Fibroblast of gingiva (primary cell): Measurements from ENCODE around the gene AGPAT1.

Experiments used
- DNase-seq: peaks from one replicate; pipeline ENCODE4 v3.0.0-alpha.2; 2011; ENCODE audit warnings: low read depth

Gene AGPAT1

GRCh38 chr6:32168807-32169591 is 6.9 kb downstream of the AGPAT1 start:
- no peak for DNase-seq

GRCh38 chr6:32168350-32168749 is 7.5 kb downstream of the AGPAT1 start:
- DNase-seq = no peak

GRCh38 chr6:32167761-32168262 is 8.1 kb downstream of the AGPAT1 start:
- DNase-seq = no peak

DNA sequence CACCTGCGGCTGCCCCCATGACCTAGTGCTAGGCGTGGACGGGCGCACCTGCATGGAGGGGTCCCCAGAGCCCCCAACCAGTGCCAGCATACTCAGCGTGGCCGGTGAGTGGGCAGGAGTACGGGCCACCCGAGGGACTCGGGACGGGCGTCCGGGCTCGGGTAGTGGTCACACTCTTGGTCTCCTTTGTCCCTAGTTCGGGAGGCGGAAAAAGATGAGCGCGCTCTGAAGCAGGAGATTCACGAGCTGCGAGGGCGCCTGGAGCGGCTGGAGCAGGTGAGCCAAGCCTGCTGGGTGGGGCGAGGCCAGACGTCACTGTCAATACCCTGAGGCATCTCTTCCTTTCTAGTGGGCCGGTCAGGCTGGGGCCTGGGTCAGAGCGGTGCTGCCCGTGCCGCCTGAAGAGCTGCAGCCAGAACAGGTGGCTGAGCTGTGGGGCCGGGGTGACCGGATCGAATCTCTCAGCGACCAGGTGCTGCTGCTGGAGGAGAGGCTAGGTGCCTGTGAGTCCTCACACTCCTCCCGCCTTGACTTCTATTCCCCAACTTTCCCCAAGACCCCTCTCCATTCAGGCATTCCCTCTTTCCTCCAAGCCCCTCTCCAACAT is 8.6 kb downstream of the AGPAT1 start:
- no peak for DNase-seq

DNA sequence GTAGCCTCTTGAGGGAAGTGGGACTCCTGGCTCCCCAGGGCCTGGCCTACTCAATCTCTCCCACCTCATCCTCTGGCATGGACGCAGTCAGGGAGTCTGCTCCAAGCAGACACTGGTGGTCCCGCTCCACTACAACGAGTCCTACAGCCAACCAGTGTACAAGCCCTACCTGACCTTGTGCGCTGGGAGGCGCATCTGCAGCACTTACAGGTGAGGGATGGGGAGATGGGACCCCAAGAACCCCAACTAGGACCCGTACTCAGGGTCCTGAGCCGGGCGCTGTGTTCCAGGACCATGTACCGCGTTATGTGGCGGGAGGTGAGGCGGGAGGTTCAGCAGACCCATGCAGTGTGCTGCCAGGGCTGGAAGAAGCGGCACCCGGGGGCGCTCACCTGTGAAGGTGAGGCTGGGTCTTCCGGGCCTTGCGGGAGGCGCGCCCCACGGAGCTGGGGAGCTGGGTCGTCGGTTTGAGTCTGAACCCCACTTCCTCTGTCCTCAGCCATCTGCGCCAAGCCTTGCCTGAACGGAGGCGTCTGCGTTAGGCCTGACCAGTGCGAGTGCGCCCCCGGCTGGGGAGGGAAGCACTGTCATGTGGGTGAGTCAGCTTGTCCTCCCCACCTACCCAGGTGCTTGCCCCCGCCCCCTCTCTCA is 9.3 kb downstream of the AGPAT1 start:
- no peak for DNase-seq

- no peak for DNase-seq
Measured at GRCh38 chr6:32164295-32164694, 11.6 kb downstream of the AGPAT1 start, which contains the start of gene EGFL8. EGFL8 (plus strand) TSS chr6:32164595; CDS start chr6:32166166, 1,571 bp downstream.

DNA sequence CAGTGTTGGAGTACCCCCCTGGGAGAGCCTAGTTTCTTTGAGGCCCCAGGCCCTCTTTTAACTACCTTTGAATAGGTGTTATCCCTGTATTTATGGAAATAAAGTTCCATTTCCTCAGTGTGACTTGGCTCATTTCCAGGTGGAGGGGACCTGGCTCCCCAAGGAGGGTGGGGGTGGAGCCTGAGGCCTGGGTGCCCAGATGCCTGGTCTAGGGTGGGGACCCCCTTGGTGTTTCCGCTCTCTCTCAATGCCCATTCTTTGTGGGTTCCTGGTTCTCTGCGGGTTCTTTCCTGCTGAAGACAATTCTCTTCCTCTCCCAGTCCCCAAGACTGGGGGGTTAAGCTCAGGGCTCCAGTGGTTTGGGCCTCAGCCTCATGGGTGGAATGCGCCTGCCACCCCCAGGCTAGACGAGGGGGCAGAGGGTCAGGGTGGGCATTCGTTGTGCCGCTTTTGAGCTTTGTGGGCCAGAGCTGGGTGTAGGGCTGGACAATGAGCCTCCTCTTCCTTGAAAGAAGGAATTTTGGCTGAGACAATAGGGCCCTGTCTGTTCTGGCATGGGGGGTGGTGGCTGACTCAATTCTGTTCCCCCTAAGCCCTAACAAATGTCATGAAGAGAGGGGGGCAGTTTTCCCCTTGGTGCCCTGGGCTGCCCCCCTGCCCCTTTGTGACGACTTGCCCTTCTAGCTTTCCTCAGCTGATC is 12.2 kb downstream of the AGPAT1 start:
- no peak for DNase-seq

DNA sequence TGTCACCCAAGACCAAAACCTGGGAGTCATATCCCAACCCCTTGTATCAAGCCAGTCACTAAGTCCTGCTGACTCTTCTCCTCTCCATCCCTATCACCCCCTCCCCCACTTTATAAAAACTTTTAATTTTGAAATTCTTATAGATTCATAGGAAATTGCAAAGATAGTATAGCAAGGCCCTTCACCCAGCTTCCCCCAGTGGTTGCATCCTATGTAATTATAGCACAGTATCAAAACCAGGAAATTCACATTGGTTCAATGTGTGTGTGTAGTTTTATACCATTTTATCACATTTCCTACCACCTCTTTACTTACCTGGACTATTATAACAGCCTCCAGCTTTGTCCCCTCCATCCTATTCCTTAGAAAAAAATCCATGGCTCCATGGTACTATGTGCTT is 17.8 kb downstream of the AGPAT1 start:
- no peak for DNase-seq

- no peak for DNase-seq
Measured at GRCh38 chr6:32156891-32157290, 19.0 kb downstream of the AGPAT1 start.

- peak; percentile 59 for DNase-seq
Measured at GRCh38 chr6:32154514-32155161, 21.2 kb downstream of the AGPAT1 start.

DNA sequence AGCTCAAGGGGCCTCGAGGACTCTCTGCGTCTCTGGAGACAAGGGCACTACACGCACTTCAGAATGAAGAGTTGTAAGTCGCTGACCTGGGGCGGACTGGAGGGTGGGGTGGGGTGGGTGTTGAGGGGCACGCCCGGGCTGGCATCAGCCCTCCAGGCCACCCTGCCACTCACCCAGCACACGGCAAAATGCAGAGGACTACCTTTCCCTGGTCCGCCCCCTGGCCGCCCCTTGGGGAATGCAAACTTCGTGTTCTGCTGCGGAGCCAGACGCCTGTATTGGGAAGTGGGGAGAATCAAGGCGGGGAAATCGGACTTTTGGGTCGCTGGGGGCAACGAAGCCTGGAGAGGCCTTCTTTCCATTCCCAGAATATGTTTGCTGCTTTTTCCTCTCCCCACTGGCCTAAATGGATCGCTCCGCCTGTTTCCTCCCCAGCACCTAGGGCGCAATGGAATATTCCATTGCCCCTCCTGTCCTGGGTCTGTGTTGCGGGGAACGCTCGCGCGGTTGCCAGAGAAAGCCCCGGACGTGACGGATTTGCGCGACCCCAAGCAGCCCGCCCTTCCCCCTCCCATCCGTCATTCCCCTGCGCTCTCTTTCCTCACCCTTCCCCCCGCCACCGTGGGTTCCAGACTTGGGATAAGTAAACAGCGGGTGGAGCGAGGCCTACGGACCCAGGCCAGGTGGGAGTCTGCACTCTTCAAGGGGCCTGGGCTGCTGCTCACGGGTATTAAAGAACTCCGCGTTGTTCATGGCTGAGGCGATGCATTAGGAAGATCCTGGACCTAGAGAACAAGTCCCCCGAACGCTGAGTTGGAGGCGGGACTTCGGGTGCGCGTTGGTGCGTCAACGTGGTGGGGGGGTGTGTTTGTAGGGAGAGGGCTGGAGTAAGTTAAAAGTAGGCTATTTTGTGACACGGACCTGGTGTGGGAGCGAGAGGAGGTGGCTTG is 22.0 kb downstream of the AGPAT1 start, which contains the start of gene PPT2:
Gene PPT2 (plus strand): TSS at position 578 of the 950 bp plus-strand sequence. CDS start 454 bp downstream, outside the sequence.
- DNase-seq = peak; percentile 94

GRCh38 chr6:32152769-32153563 is 22.9 kb downstream of the AGPAT1 start:
- DNase-seq = peak; percentile 45

DNA sequence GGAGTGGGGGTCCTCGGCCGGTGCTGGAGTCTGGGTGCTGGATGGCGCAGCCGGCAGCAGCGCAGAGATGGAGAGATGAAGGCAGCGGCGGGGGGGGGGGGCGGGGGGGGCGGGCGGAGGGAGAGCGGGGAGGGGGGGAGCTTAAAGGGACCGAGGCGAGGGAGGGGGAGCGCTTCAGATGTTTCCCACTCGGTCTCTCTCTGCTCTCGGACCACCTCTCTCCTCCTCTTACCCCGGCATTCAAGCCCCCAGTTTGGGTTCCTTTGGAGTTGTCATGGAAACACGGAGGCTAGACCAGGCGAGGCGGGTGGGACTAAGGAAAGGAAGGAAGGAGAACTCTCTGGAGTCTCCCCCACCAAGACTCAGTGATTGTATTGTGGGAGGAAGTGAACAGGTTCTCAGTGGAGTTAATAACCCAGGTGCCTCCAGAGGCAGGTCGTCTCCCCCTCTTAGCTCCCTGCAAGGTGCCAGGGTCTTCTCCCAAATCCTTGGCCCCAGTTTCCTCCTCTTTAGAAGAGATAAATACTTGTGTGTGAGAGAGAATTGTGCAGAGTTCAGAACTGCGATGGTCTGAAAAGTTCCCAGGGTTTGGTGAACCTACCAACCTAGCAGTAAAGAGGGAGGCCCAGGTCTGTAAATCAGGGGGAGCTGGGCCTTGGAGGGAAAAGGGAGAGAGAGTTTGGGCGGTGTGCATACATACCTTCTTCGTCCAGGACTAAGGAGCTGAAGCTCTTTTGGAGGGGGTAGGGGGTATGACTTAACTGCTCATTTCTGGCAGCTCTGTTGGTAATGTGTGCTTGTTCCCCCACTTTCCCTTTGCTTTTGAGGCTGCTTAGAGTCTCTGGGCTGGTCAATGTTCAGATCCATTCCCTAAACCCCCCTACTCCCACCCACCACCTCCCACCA is 23.8 kb downstream of the AGPAT1 start, which contains the start of gene PRRT1:
Gene PRRT1 (minus strand): TSS at position 77 of the 906 bp plus-strand sequence. CDS start 112 bp downstream, outside the sequence.
- DNase-seq = no peak

DNA sequence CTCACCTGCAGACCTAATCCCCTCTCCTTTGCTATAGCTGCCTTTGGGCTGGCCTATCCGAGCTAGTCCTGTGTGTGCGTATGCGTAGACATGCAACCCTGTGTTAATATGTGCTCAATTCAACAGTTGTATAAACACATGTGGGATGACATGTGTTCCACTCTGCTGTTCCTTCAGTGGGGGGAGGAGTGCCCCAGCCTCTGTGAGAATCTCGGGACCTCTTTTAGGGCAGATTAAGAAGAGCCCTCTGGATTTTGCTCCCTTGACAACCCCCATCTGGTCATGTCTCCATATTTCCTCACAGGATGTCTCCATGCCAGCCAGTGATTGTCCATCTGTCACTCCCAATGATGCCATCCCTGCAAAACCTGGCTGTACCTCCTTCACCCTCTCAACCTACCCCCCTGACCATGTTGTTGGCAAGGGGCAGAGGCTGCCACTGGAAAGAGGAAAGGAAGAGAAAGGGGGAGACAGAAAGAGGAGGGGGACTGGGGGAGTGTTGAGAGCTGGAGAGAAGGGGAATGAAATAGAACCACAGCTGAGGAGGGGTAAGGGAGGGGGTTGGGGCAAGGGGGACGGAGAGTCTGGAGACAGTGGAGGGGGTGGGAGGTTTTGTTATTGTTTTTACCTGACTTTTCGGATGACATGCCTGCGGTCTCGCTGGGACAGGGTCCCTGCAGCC is 24.6 kb downstream of the AGPAT1 start:
- no peak for DNase-seq

GRCh38 chr6:32149932-32150870 is 25.7 kb downstream of the AGPAT1 start:
- no peak for DNase-seq

GRCh38 chr6:32149092-32149755 is 26.7 kb downstream of the AGPAT1 start:
- DNase-seq = no peak
